SK-N-SH (cell line): ENCODE measurements around the gene CYP27A1. TPM values are rescaled to one million over a fixed set of nuclear protein-coding genes. Genes with fewer than 3 reads are reported as not detected.

Experiments used
- CTCF ChIA-PET: fragments of 300-600, 350-600 bp; formaldehyde crosslinking; extraction: SDS; loops from one replicate; lab custom pipeline; 2021; lab: Yijun Ruan, JAX
- POLR2A ChIA-PET: fragments of 350-600 bp; sonication (Branson Sonifier 250); formaldehyde crosslinking; extraction: SDS; loops from one replicate; lab custom pipeline; 2020; ENCODE audit warnings: antibody characterized with exemption, inconsistent platforms; lab: Yijun Ruan, JAX
- DNase-seq: peaks from one replicate; pipeline ENCODE4 v3.0.0; 2012
- H2AFZ ChIP-seq: fragments of 200-600 bp; sonication (generic); 2 replicates; pipeline ENCODE4 v1.8.1; 2016; ENCODE audit warnings: antibody characterized with exemption, mild to moderate bottlenecking, low read depth
- H3F3A ChIP-seq: fragments of 200-600 bp; sonication (generic); replicated peaks from 2 replicates; pipeline ENCODE3; 2016; ENCODE audit warnings: antibody characterized with exemption, mild to moderate bottlenecking; ENCODE audit not compliant: insufficient read depth
- H3K27ac ChIP-seq, 2 experiments: fragments of 200-500 bp in 1 of 2; fragments of 200-600 bp in 1 of 2; sonication (Bioruptor generic) in 1 of 2; sonication (generic), shearing (Covaris generic) in 1 of 2; 2 replicates each; pipeline versions ENCODE4 v1.5.1 to v1.6.1; 2014 to 2016; ENCODE audit warnings: low read depth in 2 of 2, inconsistent platforms in 1 of 2, low read length in 1 of 2, mild to moderate bottlenecking in 1 of 2, mixed read lengths in 1 of 2
- H3K27me3 ChIP-seq: fragments of 200-600 bp; sonication (generic), shearing (Covaris generic); 2 replicates; pipeline ENCODE4 v1.6.1; 2016; ENCODE audit warnings: mixed run types; ENCODE audit not compliant: insufficient read depth
- H3K36me3 ChIP-seq, 2 experiments: fragments of 200-500 bp in 1 of 2; fragments of 200-600 bp in 1 of 2; sonication (Bioruptor generic) in 1 of 2; sonication (generic) in 1 of 2; replicated peaks in 1 of 2; 2 replicates each; pipeline versions ENCODE3 to v1.5.1; 2014 to 2016; ENCODE audit warnings: low read length in 1 of 2, mild to moderate bottlenecking in 1 of 2; ENCODE audit not compliant: insufficient read depth in 2 of 2, control insufficient read depth in 1 of 2
- H3K4me1 ChIP-seq, 2 experiments: fragments of 200-500 bp in 1 of 2; fragments of 200-600 bp in 1 of 2; sonication (Bioruptor generic) in 1 of 2; sonication (generic), shearing (Covaris generic) in 1 of 2; 2 replicates each; pipeline versions ENCODE4 v1.5.1 to v1.6.1; 2014 to 2016; ENCODE audit warnings: low read depth in 1 of 2, low read length in 1 of 2, mixed run types in 1 of 2; ENCODE audit not compliant: insufficient read depth in 2 of 2, control insufficient read depth in 1 of 2
- H3K4me2 ChIP-seq: fragments of 200-600 bp; sonication (generic), shearing (Covaris generic); 2 replicates; pipeline ENCODE4 v1.6.1; 2017; ENCODE audit warnings: mixed run types
- H3K4me3 ChIP-seq, 2 experiments: fragments of 200-500 bp in 1 of 2; fragments of 200-600 bp in 1 of 2; sonication (Bioruptor generic) in 1 of 2; sonication (generic), shearing (Covaris generic) in 1 of 2; 2 replicates each; pipeline versions ENCODE4 v1.5.1 to v1.8.1; 2014 to 2016; ENCODE audit warnings: low read depth in 2 of 2, inconsistent platforms in 1 of 2, low read length in 1 of 2, mild to moderate bottlenecking in 1 of 2, mixed read lengths in 1 of 2, moderate library complexity in 1 of 2
- H3K79me2 ChIP-seq: fragments of 200-600 bp; sonication (generic); 2 replicates; pipeline ENCODE4 v1.8.1; 2017; ENCODE audit warnings: mild to moderate bottlenecking; ENCODE audit not compliant: insufficient read depth
- H3K9ac ChIP-seq: fragments of 200-600 bp; sonication (generic); 2 replicates; pipeline ENCODE4 v1.6.1; 2017; ENCODE audit warnings: mixed run types
- H3K9me2 ChIP-seq: fragments of 200-600 bp; sonication (generic); 2 replicates; pipeline ENCODE4 v1.6.1; 2017; ENCODE audit warnings: mixed run types
- H3K9me3 ChIP-seq: fragments of 200-600 bp; sonication (generic); 2 replicates; pipeline ENCODE4 v1.6.1; 2017; ENCODE audit warnings: mixed run types, mild to moderate bottlenecking, moderate library complexity
- H4K20me1 ChIP-seq: fragments of 200-600 bp; sonication (generic); 2 replicates; pipeline ENCODE4 v1.6.1; 2017; ENCODE audit warnings: mild to moderate bottlenecking, mixed run types; ENCODE audit not compliant: insufficient read depth
- CHD2 ChIP-seq: fragments of 150-350 bp; IDR thresholded peaks from 2 replicates; pipeline ENCODE4 v1.6.1; 2018; ENCODE audit warnings: low read length; ENCODE audit not compliant: partially characterized antibody
- CTCF ChIP-seq: fragments of 200-600 bp; sonication (generic); IDR thresholded peaks from 2 replicates; pipeline ENCODE4 v1.6.1; 2017; ENCODE audit warnings: antibody characterized with exemption, mild to moderate bottlenecking, moderate library complexity
- EZH2phosphoT487 ChIP-seq: fragments of 200-600 bp; sonication (generic); IDR thresholded peaks from 2 replicates; pipeline ENCODE4 v1.6.1; 2017; ENCODE audit warnings: low read depth, mixed run types, mild to moderate bottlenecking, antibody characterized with exemption, moderate library complexity, borderline replicate concordance
- FOSL2 ChIP-seq: IDR thresholded peaks from 2 replicates; pipeline ENCODE4 v1.4.0; 2012; ENCODE audit warnings: low read depth, mild to moderate bottlenecking, moderate library complexity, borderline replicate concordance
- GATA2 ChIP-seq: sonication (generic); formaldehyde crosslinking; IDR thresholded peaks from 2 replicates; pipeline ENCODE4 v1.5.0; 2020; ENCODE audit warnings: mild to moderate bottlenecking, missing genetic modification reagents
- JUND ChIP-seq: IDR thresholded peaks from 2 replicates; pipeline ENCODE4 v1.4.0; 2012
- MEF2A ChIP-seq: IDR thresholded peaks from 2 replicates; pipeline ENCODE4 v1.4.0; 2012; ENCODE audit warnings: low read depth, borderline replicate concordance
- MXI1 ChIP-seq: IDR thresholded peaks from 2 replicates; pipeline ENCODE4 v1.6.1; 2012; ENCODE audit warnings: mild to moderate bottlenecking, low read depth, low read length, improper control_type of control experiment
- NFIC ChIP-seq: IDR thresholded peaks from 2 replicates; pipeline ENCODE4 v1.4.0; 2012; ENCODE audit warnings: borderline replicate concordance
- POLR2AphosphoS5 ChIP-seq: IDR thresholded peaks from 2 replicates; pipeline ENCODE4 v1.6.1; 2012; ENCODE audit warnings: low read depth, low read length
- RAD21 ChIP-seq: IDR thresholded peaks from 2 replicates; pipeline ENCODE4 v1.6.1; 2012; ENCODE audit warnings: mild to moderate bottlenecking, low read length
- RCOR1 ChIP-seq: fragments of 150-350 bp; IDR thresholded peaks from 2 replicates; pipeline ENCODE4 v1.6.1; 2017; ENCODE audit warnings: antibody characterized with exemption, low read length
- SIN3A ChIP-seq: IDR thresholded peaks from 2 replicates; pipeline ENCODE4 v1.6.1; 2012; ENCODE audit warnings: low read depth, mild to moderate bottlenecking, low read length, moderate library complexity, borderline replicate concordance
- USF1 ChIP-seq: IDR thresholded peaks from 2 replicates; pipeline ENCODE4 v1.4.0; 2012; ENCODE audit warnings: low read depth, borderline replicate concordance
- YY1 ChIP-seq: IDR thresholded peaks from 2 replicates; pipeline ENCODE4 v1.4.0; 2012; ENCODE audit warnings: low read depth, mild to moderate bottlenecking
- WGBS: methylation state at CpG from one replicate; pipeline ENCODE4 v1.1.6; 2017; ENCODE audit warnings: low lambda C conversion rate; 5-methylcytosine and 5-hydroxymethylcytosine counted together
- polyA plus RNA-seq, 3 experiments: library from polyadenylated mRNA; depleted of rRNA; stranded (reverse); fragments of >200 nt; gene quantifications; 2 replicates each; pipeline ENCODE4 v1.2.3, GENCODE V29; 2012
- TF ChIP-seq, protein P1 (sequence below): IDR thresholded peaks from 2 replicates; pipeline ENCODE4 v1.4.0; 2012; ENCODE audit warnings: low read depth, borderline replicate concordance
- TF ChIP-seq, protein P2 (sequence below): fragments of 150-350 bp; IDR thresholded peaks from 2 replicates; pipeline ENCODE4 v1.6.1; 2017; ENCODE audit warnings: antibody characterized with exemption, low read length, low read depth, borderline replicate concordance

Gene CYP27A1
- polyA plus RNA-seq, 1 of the 3 experiments (the other 2 are of a cell fraction) = 0.54 TPM

GRCh38 chr2:218823196-218823855 lies 41.4 kb downstream of the CYP27A1 start:
- Histone ChIP-seq H3K9ac (no peak overlapping the region), H2AFZ (no peak overlapping the region), H3K36me3 (no peaks in the 10 kb centered on the region), H3F3A (no peaks in the 10 kb centered on the region), H3K79me2 (no peaks in the 10 kb centered on the region), H4K20me1 (no peaks in the 10 kb centered on the region), H3K9me3 (no peaks in the 10 kb centered on the region), H3K4me1 (peaks cover 0 to 3% of the 10 kb centered on the region in 2 experiments; a peak in 1 of 4 replicates), H3K4me2 (no peak overlapping the region), H3K27me3 (0 out of 2 replicates have a peak, but pooled peaks cover 8% of the 10 kb centered on the region), H3K9me2 (no peaks in the 10 kb centered on the region), H3K4me3 (no peak overlapping the region), H3K27ac (no peak overlapping the region)
- TF ChIP-seq YY1 (no peak), SIN3A (no peak), CTCF (no peak), EZH2phosphoT487 (no peak), USF1 (no peak), NFIC (no peak), RAD21 (no peak), GATA2 (CRISPR knock-in tag) (no peak), MEF2A (no peak), MXI1 (no peak), CHD2 (no peak), RCOR1 (no peak), JUND (no peak), FOSL2 (no peak), POLR2AphosphoS5 (no peak)
- TF ChIP-seq, protein P1, sequence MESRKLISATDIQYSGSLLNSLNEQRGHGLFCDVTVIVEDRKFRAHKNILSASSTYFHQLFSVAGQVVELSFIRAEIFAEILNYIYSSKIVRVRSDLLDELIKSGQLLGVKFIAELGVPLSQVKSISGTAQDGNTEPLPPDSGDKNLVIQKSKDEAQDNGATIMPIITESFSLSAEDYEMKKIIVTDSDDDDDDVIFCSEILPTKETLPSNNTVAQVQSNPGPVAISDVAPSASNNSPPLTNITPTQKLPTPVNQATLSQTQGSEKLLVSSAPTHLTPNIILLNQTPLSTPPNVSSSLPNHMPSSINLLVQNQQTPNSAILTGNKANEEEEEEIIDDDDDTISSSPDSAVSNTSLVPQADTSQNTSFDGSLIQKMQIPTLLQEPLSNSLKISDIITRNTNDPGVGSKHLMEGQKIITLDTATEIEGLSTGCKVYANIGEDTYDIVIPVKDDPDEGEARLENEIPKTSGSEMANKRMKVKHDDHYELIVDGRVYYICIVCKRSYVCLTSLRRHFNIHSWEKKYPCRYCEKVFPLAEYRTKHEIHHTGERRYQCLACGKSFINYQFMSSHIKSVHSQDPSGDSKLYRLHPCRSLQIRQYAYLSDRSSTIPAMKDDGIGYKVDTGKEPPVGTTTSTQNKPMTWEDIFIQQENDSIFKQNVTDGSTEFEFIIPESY = no peak
- TF ChIP-seq, protein P2, sequence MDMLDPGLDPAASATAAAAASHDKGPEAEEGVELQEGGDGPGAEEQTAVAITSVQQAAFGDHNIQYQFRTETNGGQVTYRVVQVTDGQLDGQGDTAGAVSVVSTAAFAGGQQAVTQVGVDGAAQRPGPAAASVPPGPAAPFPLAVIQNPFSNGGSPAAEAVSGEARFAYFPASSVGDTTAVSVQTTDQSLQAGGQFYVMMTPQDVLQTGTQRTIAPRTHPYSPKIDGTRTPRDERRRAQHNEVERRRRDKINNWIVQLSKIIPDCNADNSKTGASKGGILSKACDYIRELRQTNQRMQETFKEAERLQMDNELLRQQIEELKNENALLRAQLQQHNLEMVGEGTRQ = no peak
- 65% methylated on average over 8 of the region's 9 CpGs for WGBS
- POLR2A ChIA-PET = no interaction called here
- CTCF ChIA-PET = interaction anchor here (0.8 to 1.9 kb wide), 3 partner anchors 17 to 41 kb away, joined by 3 to 11 read pairs (median 3); no protein-coding TSS in a partner anchor
- no peak for DNase-seq
